HCT116 (cell line): ENCODE results near the gene ACBD4.

Experiments used
- CEBPB ChIP-seq: IDR thresholded peaks from 2 replicates; pipeline ENCODE4 v1.6.1; 2012; ENCODE audit warnings: low read depth
- CTCF ChIP-seq, 3 experiments: fragments of 200-600 bp in 1 of 3; sonication (generic) in 1 of 3; IDR thresholded peaks in 2 of 3; conservative IDR thresholded peaks in 1 of 3; 2 replicates each; pipeline ENCODE4 v1.5.1; 2012 to 2017; ENCODE audit warnings: low read depth in 2 of 3, low read length in 2 of 3, antibody characterized with exemption in 1 of 3, borderline replicate concordance in 1 of 3, control low read depth in 1 of 3, mild to moderate bottlenecking in 1 of 3, mixed read lengths in 1 of 3, mixed run types in 1 of 3, moderate library complexity in 1 of 3; ENCODE audit not compliant: insufficient read depth in 1 of 3
- EZH2 ChIP-seq: fragments of 200-600 bp; sonication (generic); IDR thresholded peaks from 2 replicates; pipeline ENCODE4 v1.6.1; 2017; ENCODE audit warnings: antibody characterized with exemption, mixed run types
- EZH2phosphoT487 ChIP-seq: fragments of 200-600 bp; IDR thresholded peaks from 2 replicates; pipeline ENCODE4 v1.6.1; 2018; ENCODE audit warnings: antibody characterized with exemption, borderline replicate concordance
- MAX ChIP-seq: IDR thresholded peaks from 2 replicates; pipeline ENCODE4 v1.6.1; 2012
- POLR2A ChIP-seq: IDR thresholded peaks from 2 replicates; pipeline ENCODE4 v1.7.0; 2011; ENCODE audit warnings: borderline replicate concordance; ENCODE audit not compliant: insufficient read depth, insufficient read length; ENCODE audit errors: extremely low read depth
- POLR2AphosphoS5 ChIP-seq: IDR thresholded peaks from 2 replicates; pipeline ENCODE4 v1.6.1; 2011; ENCODE audit warnings: mild to moderate bottlenecking, low read depth, low read length, moderate library complexity
- REST ChIP-seq: IDR thresholded peaks from 2 replicates; pipeline ENCODE4 v1.6.1; 2012; ENCODE audit warnings: low read depth

GRCh38 chr17:45189009-45189408, 53.5 kb downstream of the ACBD4 start:
- TF ChIP-seq MAX, result no peak
- no peak for TF ChIP-seq POLR2A
- TF ChIP-seq REST, result no peak
- no peak for TF ChIP-seq CTCF (IDR thresholded peaks at IDR 0.05 in 2 of 3, conservative IDR thresholded peaks at IDR 0.05 in 1 of 3; ENCODE audit: borderline replicate concordance in 1 of 3, insufficient read depth in 1 of 3, low read depth in 2 of 3, low read length in 2 of 3)
- TF ChIP-seq CEBPB, result no peak
- no peak for TF ChIP-seq POLR2AphosphoS5
- no peak for TF ChIP-seq EZH2phosphoT487
- no peak for TF ChIP-seq EZH2
